Muscle of arm (tissue), 14 donors: Measurements from ENCODE around the gene CCPG1. TPM values are rescaled to one million over a fixed set of nuclear protein-coding genes. Genes with fewer than 3 reads are reported as not detected.
"Not testable (repeated sequence)": the region's sequence is repeated elsewhere in the genome, so short reads cannot be mapped to it uniquely, and the experiment has no call there.

Experiments
- DNase-seq: peaks from one replicate; pipeline ENCODE4 v3.0.0-alpha.2; 2013
- long read RNA-seq, 11 donors: transcript quantifications; one replicate each; lab custom pipeline, GENCODE V29; 2026
- polyA plus RNA-seq, 12 donors: library from polyadenylated mRNA; unstranded; fragments of 120-200 nt; gene quantifications; one replicate each; pipeline ENCODE4 v1.2.1, GENCODE V29; 2013; ENCODE audit not compliant: insufficient read length in 12 of 12

CCPG1 gene
- 10 to 100 TPM in 11 of 12 donors, not detected in 1; 25.5 to 56.5 (median 34.8) TPM for polyA plus RNA-seq
- long read RNA-seq, donor 1, full-length matches to known transcripts, result 27 of 27 reads
- long read RNA-seq, donor 1, partial matches to known transcripts, result 0 of 27 reads
- long read RNA-seq, donor 1, other reads (novel, unspliced or antisense), result 0 of 27 reads
- long read RNA-seq, donor 2, full-length matches to known transcripts, result 12 of 12 reads
- long read RNA-seq, donor 2, partial matches to known transcripts, result 0 of 12 reads
- long read RNA-seq, donor 2, other reads (novel, unspliced or antisense), result 0 of 12 reads
- long read RNA-seq, donor 3, full-length matches to known transcripts, result 3 of 9 reads
- long read RNA-seq, donor 3, partial matches to known transcripts, result 6 of 9 reads
- long read RNA-seq, donor 3, other reads (novel, unspliced or antisense), result 0 of 9 reads
- long read RNA-seq, donor 4, full-length matches to known transcripts, result 1 of 1 reads
- long read RNA-seq, donor 4, partial matches to known transcripts, result 0 of 1 reads
- long read RNA-seq, donor 4, other reads (novel, unspliced or antisense), result 0 of 1 reads
- long read RNA-seq, donor 5, full-length matches to known transcripts, result 8 of 8 reads
- long read RNA-seq, donor 5, partial matches to known transcripts, result 0 of 8 reads
- long read RNA-seq, donor 5, other reads (novel, unspliced or antisense), result 0 of 8 reads
- long read RNA-seq, donor 6, full-length matches to known transcripts, result 4 of 4 reads
- long read RNA-seq, donor 6, partial matches to known transcripts, result 0 of 4 reads
- long read RNA-seq, donor 6, other reads (novel, unspliced or antisense), result 0 of 4 reads
- long read RNA-seq, donor 7, full-length matches to known transcripts, result 4 of 4 reads
- long read RNA-seq, donor 7, partial matches to known transcripts, result 0 of 4 reads
- long read RNA-seq, donor 7, other reads (novel, unspliced or antisense), result 0 of 4 reads
- long read RNA-seq, donor 8, full-length matches to known transcripts, result 7 of 7 reads
- long read RNA-seq, donor 8, partial matches to known transcripts, result 0 of 7 reads
- long read RNA-seq, donor 8, other reads (novel, unspliced or antisense), result 0 of 7 reads
- long read RNA-seq, donor 9, full-length matches to known transcripts, result 4 of 15 reads
- long read RNA-seq, donor 9, partial matches to known transcripts, result 11 of 15 reads
- long read RNA-seq, donor 9, other reads (novel, unspliced or antisense), result 0 of 15 reads
- long read RNA-seq, donor 10, full-length matches to known transcripts, result 6 of 6 reads
- long read RNA-seq, donor 10, partial matches to known transcripts, result 0 of 6 reads
- long read RNA-seq, donor 10, other reads (novel, unspliced or antisense), result 0 of 6 reads
- long read RNA-seq, donor 11, full-length matches to known transcripts, result 6 of 6 reads
- long read RNA-seq, donor 11, partial matches to known transcripts, result 0 of 6 reads
- long read RNA-seq, donor 11, other reads (novel, unspliced or antisense), result 0 of 6 reads

- DNase-seq, result peak; percentile 93
These were observed at the start of gene CCPG1, which contains the start of gene PIERCE2 for GRCh38 chr15:55408012-55408928. CCPG1 (minus strand) TSS chr15:55408359; CDS start chr15:55389424, 18,935 bp downstream. PIERCE2 (plus strand) TSS chr15:55408495; CDS start chr15:55408769, 274 bp downstream.

GRCh38 chr15:55457401-55458022 lies 49.4 kb upstream of the CCPG1 start:
- DNase-seq, result no peak

- not testable (repeated sequence) for DNase-seq
These were observed 38.9 kb upstream of the CCPG1 start for GRCh38 chr15:55447030-55447394.

GRCh38 chr15:55446379-55447029 lies 38.3 kb upstream of the CCPG1 start:
- DNase-seq, result not testable (repeated sequence)

GRCh38 chr15:55445936-55446335 lies 37.8 kb upstream of the CCPG1 start:
- not testable (repeated sequence) for DNase-seq

GRCh38 chr15:55443141-55443540 lies 35.0 kb upstream of the CCPG1 start:
- not testable (repeated sequence) for DNase-seq

GRCh38 chr15:55434989-55435825 lies 27.0 kb upstream of the CCPG1 start:
- peak; percentile 27 for DNase-seq

- no peak for DNase-seq
These were observed 13.9 kb upstream of the CCPG1 start for GRCh38 chr15:55422089-55422488.

- no peak for DNase-seq
These were observed 12.2 kb upstream of the CCPG1 start for GRCh38 chr15:55420171-55420866.

- DNase-seq, result not testable (repeated sequence)
These were observed 9.5 kb upstream of the CCPG1 start for GRCh38 chr15:55417678-55418077.

GRCh38 chr15:55408976-55409375 lies 817 bp upstream of the CCPG1 start:
- DNase-seq, result not testable (repeated sequence)

GRCh38 chr15:55407498-55408011 lies 604 bp downstream of the CCPG1 start:
- no peak for DNase-seq

- DNase-seq, result no peak
These were observed 4.6 kb downstream of the CCPG1 start for GRCh38 chr15:55403531-55403930.

GRCh38 chr15:55402707-55403106 lies 5.5 kb downstream of the CCPG1 start:
- no peak for DNase-seq

- DNase-seq, result no peak
These were observed 6.3 kb downstream of the CCPG1 start for GRCh38 chr15:55401786-55402246.

GRCh38 chr15:55400050-55400449 lies 8.1 kb downstream of the CCPG1 start:
- DNase-seq, result not testable (repeated sequence)

- no peak for DNase-seq
These were observed 9.9 kb downstream of the CCPG1 start for GRCh38 chr15:55398243-55398642.
